ENCODE results near the gene ADAMTS5. TPM values are rescaled to one million over a fixed set of nuclear protein-coding genes. Genes with fewer than 3 reads are reported as not detected.

Gene ADAMTS5
- total RNA-seq, 4 donors from 2014 or later = 4.3 to 9.0 (median 7.4) TPM

DNA sequence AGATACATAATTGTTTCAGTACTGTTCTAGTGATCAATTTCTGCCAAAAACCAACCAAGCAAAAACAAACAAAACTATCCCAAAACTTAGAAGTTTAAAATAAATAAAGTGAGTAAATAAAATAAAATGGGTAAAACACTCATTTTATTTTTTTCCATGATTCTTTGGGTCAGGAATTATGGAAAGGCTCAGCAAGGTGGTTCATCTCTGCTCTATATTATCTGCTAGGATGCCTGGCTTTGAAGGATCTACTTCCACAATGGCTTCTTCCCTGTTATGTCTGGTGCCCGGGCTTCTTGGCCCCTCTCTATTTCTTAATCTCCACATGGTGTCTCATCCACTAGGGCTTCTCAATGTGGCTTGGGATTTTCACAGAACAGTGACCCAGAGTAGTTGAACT lies 92.5 kb downstream of the ADAMTS5 start:
- Histone ChIP-seq H3K4me3 (no peak overlapping the region), H3K9me3 (peaks cover 0 to 3% (median 0%) of the 10 kb centered on the region in 3 donors), H3K27ac (no peak overlapping the region), H3K4me1 (no peaks in the 10 kb centered on the region), H3K27me3 (no peaks in the 10 kb centered on the region), H3K36me3 (no peaks in the 10 kb centered on the region)
- in situ Hi-C loops (cut with MboI; ENCODE audit: low sequenced_read_pairs in 4 of 4) = loop anchor here in 2 of 4 donors (25.0 kb wide), 2 partner anchors 688 to 1463 kb away; no protein-coding TSS in a partner anchor
- intact Hi-C loops (cut with DNase I; ENCODE audit: low total_unique reads) = no loop called here
- ATAC-seq = no peak
- DNase-seq = no peak
- TF ChIP-seq, protein P1, sequence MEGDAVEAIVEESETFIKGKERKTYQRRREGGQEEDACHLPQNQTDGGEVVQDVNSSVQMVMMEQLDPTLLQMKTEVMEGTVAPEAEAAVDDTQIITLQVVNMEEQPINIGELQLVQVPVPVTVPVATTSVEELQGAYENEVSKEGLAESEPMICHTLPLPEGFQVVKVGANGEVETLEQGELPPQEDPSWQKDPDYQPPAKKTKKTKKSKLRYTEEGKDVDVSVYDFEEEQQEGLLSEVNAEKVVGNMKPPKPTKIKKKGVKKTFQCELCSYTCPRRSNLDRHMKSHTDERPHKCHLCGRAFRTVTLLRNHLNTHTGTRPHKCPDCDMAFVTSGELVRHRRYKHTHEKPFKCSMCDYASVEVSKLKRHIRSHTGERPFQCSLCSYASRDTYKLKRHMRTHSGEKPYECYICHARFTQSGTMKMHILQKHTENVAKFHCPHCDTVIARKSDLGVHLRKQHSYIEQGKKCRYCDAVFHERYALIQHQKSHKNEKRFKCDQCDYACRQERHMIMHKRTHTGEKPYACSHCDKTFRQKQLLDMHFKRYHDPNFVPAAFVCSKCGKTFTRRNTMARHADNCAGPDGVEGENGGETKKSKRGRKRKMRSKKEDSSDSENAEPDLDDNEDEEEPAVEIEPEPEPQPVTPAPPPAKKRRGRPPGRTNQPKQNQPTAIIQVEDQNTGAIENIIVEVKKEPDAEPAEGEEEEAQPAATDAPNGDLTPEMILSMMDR (IDR thresholded peaks at IDR 0.05 in 4 of 5, conservative IDR thresholded peaks at IDR 0.05 in 1 of 5) = no peak

Small RNA genes lying within 50 kb of the gene (microRNA-seq; reads per million reads assigned to microRNA genes)
- gene MIR4759 (ENCODE audit: borderline replicate concordance in 2 of 2) = 0 reads per million in 2 donors

Other genes with a start within 250 kb of the ADAMTS5 start
- gene ADAMTS1, start 121.7 kb downstream of the ADAMTS5 start, total RNA-seq = 10 to 100 TPM; 23.7 to 43.8 (median 33.1) TPM